Loucy (cell line): ENCODE data around the gene TTLL3.

Source experiments
- H2AFZ ChIP-seq: fragments of 200-600 bp; sonication (generic); 2 replicates; pipeline ENCODE4 v1.6.0; 2016; ENCODE audit warnings: antibody characterized with exemption, mild to moderate bottlenecking, low read length, moderate library complexity
- H3F3A ChIP-seq: fragments of 200-600 bp; 2 replicates; pipeline ENCODE4 v1.6.0; 2016; ENCODE audit warnings: antibody characterized with exemption, low read depth, mild to moderate bottlenecking
- H3K27me3 ChIP-seq: fragments of 200-600 bp; sonication (generic); 2 replicates; pipeline ENCODE4 v1.6.1; 2014; ENCODE audit warnings: low read length, mild to moderate bottlenecking; ENCODE audit not compliant: insufficient read depth, poor library complexity, severe bottlenecking
- H3K36me3 ChIP-seq: fragments of 200-600 bp; sonication (generic); 2 replicates; pipeline ENCODE4 v1.6.1; 2016; ENCODE audit warnings: low read length; ENCODE audit not compliant: insufficient read depth
- H3K4me1 ChIP-seq: fragments of 200-600 bp; sonication (generic); 2 replicates; pipeline ENCODE4 v1.5.1; 2014; ENCODE audit warnings: low read length, mild to moderate bottlenecking; ENCODE audit not compliant: insufficient read depth, poor library complexity, severe bottlenecking
- H3K4me2 ChIP-seq: fragments of 200-600 bp; sonication (generic); 2 replicates; pipeline ENCODE4 v1.6.0; 2014; ENCODE audit warnings: antibody characterized with exemption, low read length, low read depth, mild to moderate bottlenecking; ENCODE audit not compliant: poor library complexity, severe bottlenecking
- H3K4me3 ChIP-seq: fragments of 200-600 bp; sonication (generic); 2 replicates; pipeline ENCODE4 v1.5.1; 2014; ENCODE audit warnings: low read length, mild to moderate bottlenecking, mixed read lengths; ENCODE audit not compliant: poor library complexity, severe bottlenecking
- H3K79me2 ChIP-seq: fragments of 200-600 bp; sonication (generic); 2 replicates; pipeline ENCODE4 v1.6.1; 2014; ENCODE audit warnings: low read length; ENCODE audit not compliant: insufficient read depth
- H3K9ac ChIP-seq: fragments of 200-600 bp; sonication (generic); 2 replicates; pipeline ENCODE4 v1.6.0; 2014; ENCODE audit warnings: mild to moderate bottlenecking, low read depth, low read length, moderate library complexity; ENCODE audit not compliant: poor library complexity, severe bottlenecking
- H3K9me2 ChIP-seq: fragments of 200-600 bp; sonication (generic); replicated peaks from 2 replicates; pipeline ENCODE4 v1.6.1; 2016; ENCODE audit warnings: low read depth, low read length, mixed read lengths
- H3K9me3 ChIP-seq: fragments of 200-600 bp; sonication (generic); 2 replicates; pipeline ENCODE4 v1.6.1; 2014; ENCODE audit warnings: mild to moderate bottlenecking, antibody characterized with exemption, low read length, low read depth; ENCODE audit not compliant: insufficient read depth
- H4K20me1 ChIP-seq: fragments of 200-600 bp; sonication (generic); 2 replicates; pipeline ENCODE4 v1.6.0; 2014; ENCODE audit warnings: antibody characterized with exemption, low read length, mild to moderate bottlenecking; ENCODE audit not compliant: insufficient read depth, poor library complexity, severe bottlenecking
- EZH2phosphoT487 ChIP-seq: fragments of 200-600 bp; IDR thresholded peaks from 2 replicates; pipeline ENCODE4 v1.6.1; 2018; ENCODE audit warnings: antibody characterized with exemption, mild to moderate bottlenecking, moderate library complexity, borderline replicate concordance
- TF ChIP-seq, protein P1 (sequence below): fragments of 200-600 bp; sonication (generic); conservative IDR thresholded peaks from 2 replicates; pipeline ENCODE4 v1.5.1; 2014; ENCODE audit warnings: mild to moderate bottlenecking, antibody characterized with exemption, low read length

TTLL3 gene

DNA sequence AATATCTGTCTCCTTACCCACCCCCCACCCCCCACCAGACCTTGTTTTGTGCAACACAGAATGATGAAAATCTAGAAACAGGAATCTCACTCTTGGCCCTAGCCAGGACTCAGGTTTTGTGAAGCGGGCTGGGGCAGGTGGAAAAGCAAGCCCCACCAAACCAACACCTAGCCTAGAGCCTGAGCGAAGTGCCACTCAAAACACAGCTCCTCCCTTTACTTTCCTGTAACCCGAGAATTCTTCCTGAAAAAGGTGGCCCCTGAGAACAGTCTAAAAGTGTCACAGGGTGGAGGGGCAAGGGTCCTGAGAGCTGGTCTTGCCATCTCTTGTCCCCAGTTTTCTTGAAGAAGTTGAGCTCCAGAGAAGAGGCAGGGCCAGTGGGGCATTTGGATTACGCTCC lies 51.1 kb downstream of the TTLL3 start:
- Histone ChIP-seq H3K9ac (peak overlapping the region; percentile 61), H3K4me3 (no peak overlapping the region), H3K27me3 (no peaks in the 10 kb centered on the region), H3K4me2 (peak overlapping the region; percentile 37), H4K20me1 (no peaks in the 10 kb centered on the region), H3K36me3 (no peaks in the 10 kb centered on the region), H2AFZ (peak overlapping the region; percentile 78), H3F3A (no peaks in the 10 kb centered on the region), H3K9me2 (no peaks in the 10 kb centered on the region), H3K79me2 (no peaks in the 10 kb centered on the region), H3K4me1 (peaks cover 8% of the 10 kb centered on the region), H3K9me3 (no peaks in the 10 kb centered on the region)
- TF ChIP-seq, protein P1, sequence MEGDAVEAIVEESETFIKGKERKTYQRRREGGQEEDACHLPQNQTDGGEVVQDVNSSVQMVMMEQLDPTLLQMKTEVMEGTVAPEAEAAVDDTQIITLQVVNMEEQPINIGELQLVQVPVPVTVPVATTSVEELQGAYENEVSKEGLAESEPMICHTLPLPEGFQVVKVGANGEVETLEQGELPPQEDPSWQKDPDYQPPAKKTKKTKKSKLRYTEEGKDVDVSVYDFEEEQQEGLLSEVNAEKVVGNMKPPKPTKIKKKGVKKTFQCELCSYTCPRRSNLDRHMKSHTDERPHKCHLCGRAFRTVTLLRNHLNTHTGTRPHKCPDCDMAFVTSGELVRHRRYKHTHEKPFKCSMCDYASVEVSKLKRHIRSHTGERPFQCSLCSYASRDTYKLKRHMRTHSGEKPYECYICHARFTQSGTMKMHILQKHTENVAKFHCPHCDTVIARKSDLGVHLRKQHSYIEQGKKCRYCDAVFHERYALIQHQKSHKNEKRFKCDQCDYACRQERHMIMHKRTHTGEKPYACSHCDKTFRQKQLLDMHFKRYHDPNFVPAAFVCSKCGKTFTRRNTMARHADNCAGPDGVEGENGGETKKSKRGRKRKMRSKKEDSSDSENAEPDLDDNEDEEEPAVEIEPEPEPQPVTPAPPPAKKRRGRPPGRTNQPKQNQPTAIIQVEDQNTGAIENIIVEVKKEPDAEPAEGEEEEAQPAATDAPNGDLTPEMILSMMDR: no peak
- TF ChIP-seq EZH2phosphoT487: no peak

DNA sequence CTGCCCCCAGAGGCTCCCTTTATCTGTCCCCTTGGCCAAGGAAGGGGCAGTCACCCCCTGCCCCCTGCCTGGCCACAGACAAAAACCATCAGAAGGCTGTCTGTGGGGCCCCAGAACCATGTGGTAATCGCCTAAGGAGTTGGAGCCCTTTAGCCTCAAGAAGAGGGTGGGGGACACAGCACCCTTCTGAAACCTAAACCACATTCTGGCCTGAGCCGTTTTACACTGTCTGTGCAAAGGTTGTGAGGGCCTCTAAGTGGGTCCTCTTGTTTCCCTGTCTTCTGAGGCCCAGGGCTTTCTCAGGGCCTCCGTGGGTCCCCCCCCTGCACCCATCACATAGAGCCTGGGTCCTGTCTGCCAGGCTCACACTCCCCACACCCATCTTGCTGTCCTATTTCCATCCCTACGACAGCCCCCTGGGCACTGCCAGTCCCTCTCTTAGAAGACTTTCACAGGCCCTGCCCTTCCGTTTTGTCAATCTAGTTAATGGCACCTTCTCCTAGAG lies 51.6 kb downstream of the TTLL3 start:
- H4K20me1 ChIP-seq: no peaks in the 10 kb centered on the region
- H2AFZ ChIP-seq: peak overlapping the region; percentile 78
- H3K9me2 ChIP-seq: no peaks in the 10 kb centered on the region
- TF ChIP-seq, protein P1: no peak
- TF ChIP-seq EZH2phosphoT487: no peak
- H3K79me2 ChIP-seq: no peaks in the 10 kb centered on the region
- peaks cover 8% of the 10 kb centered on the region for H3K4me1 ChIP-seq
- peak overlapping the region; percentile 61 for H3K9ac ChIP-seq
- no peak overlapping the region for H3K4me3 ChIP-seq
- no peaks in the 10 kb centered on the region for H3K27me3 ChIP-seq
- no peaks in the 10 kb centered on the region for H3F3A ChIP-seq
- no peaks in the 10 kb centered on the region for H3K9me3 ChIP-seq
- peak overlapping the region; percentile 37 for H3K4me2 ChIP-seq
- H3K36me3 ChIP-seq: no peaks in the 10 kb centered on the region

DNA sequence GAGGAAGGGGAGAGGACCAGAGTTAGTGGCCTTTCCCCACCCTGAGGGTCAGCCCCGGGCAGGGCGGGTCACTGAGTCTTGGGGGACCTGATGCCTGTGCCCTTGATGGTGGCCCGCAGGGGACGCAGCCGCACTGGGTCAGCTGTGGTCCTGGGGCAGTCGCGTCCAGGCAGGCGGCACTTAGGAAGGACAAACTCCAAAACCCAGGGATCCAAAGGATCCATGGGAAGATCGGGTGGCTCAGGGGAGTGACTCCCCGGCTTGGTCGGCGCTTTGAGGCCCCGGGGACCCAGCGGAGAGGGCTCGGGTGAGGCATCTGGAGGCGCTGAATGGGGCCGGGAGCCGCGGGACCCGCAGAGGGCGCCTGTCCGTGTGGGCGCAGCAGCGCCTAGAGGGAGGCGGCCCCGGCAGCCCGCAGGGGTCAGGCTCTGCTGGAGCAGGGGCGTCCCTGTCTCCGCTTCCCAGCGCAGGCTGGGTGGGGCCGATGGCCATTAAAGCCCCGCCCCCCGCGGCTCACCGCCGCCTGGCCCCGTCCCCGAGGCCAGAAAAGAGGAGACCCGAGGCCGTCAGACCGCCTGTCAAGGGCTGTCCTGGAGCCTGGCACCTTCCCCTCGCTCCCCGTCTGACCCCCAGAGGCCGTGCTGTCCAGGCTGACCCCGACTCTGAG lies 52.5 kb downstream of the TTLL3 start:
- H3K27me3 ChIP-seq: no peaks in the 10 kb centered on the region
- H3K9me3 ChIP-seq: no peaks in the 10 kb centered on the region
- H3F3A ChIP-seq: no peaks in the 10 kb centered on the region
- no peaks in the 10 kb centered on the region for H3K9me2 ChIP-seq
- no peaks in the 10 kb centered on the region for H4K20me1 ChIP-seq
- peaks cover 8% of the 10 kb centered on the region for H3K4me1 ChIP-seq
- no peaks in the 10 kb centered on the region for H3K36me3 ChIP-seq
- H3K4me3 ChIP-seq: no peak overlapping the region
- H2AFZ ChIP-seq: no peak overlapping the region
- TF ChIP-seq, protein P1: no peak
- no peak for TF ChIP-seq EZH2phosphoT487
- H3K79me2 ChIP-seq: no peaks in the 10 kb centered on the region
- H3K4me2 ChIP-seq: no peak overlapping the region
- no peak overlapping the region for H3K9ac ChIP-seq
